Endothelial cell of umbilical vein (primary cell): ENCODE data around the gene EPB41L2. TPM values are rescaled to one million over a fixed set of nuclear protein-coding genes. Genes with fewer than 3 reads are reported as not detected.
A peak's percentile ranks its signal among the peaks of the same experiment; 100 is the strongest.

Experiments used
- Bru-seq: library from RNA; stranded (reverse); fragments of 400-500 nt; gene quantifications from one replicate; lab custom pipeline; 2021; lab: Mats Ljungman, UMichigan
- BruChase-seq, 2 experiments: library from RNA; stranded (reverse); fragments of 400-500 nt; gene quantifications; one replicate each; lab custom pipeline; 2021; lab: Mats Ljungman, UMichigan
- BruUV-seq: library from RNA; stranded (reverse); fragments of 400-500 nt; replicated peaks from 2 replicates; lab custom pipeline; 2021; lab: Mats Ljungman, UMichigan
- CTCF ChIA-PET: fragments of 300-600, 350-600 bp; sonication (Branson Sonifier 250); formaldehyde crosslinking; loops from one replicate; lab custom pipeline; 2021; ENCODE audit warnings: antibody characterized with exemption, inconsistent platforms; lab: Charles Lee
- POLR2A ChIA-PET: fragments of 300-600, 350-600 bp; sonication (Branson Sonifier 250); formaldehyde crosslinking; loops from one replicate; lab custom pipeline; 2021; ENCODE audit warnings: antibody characterized with exemption, inconsistent platforms; lab: Charles Lee
- DNase-seq: peaks from one replicate; pipeline ENCODE4 v3.0.0-alpha.2; 2011; ENCODE audit warnings: low read depth, low spot score
- FAIRE-seq: peaks from 2 replicates; lab custom pipeline; 2011; peaks lifted over from hg19 to GRCh38; lab: Jason Lieb, UNC
- H2AFZ ChIP-seq: 2 replicates; pipeline ENCODE4 v1.6.0; 2012; ENCODE audit warnings: low read depth, low read length, control low read depth, inconsistent platforms
- H3K27ac ChIP-seq: 2 replicates; pipeline ENCODE4 v1.5.1; 2011; ENCODE audit warnings: low read depth, mild to moderate bottlenecking, control low read depth, low read length, moderate library complexity; ENCODE audit not compliant: insufficient read depth
- H3K27me3 ChIP-seq, 2 experiments: 2 replicates each; pipeline versions ENCODE4 v1.6.0 to v1.6.1; 2011; ENCODE audit warnings: low read length in 2 of 2, mixed read lengths in 1 of 2; ENCODE audit not compliant: control insufficient read depth in 2 of 2, insufficient read depth in 2 of 2
- H3K36me3 ChIP-seq, 2 experiments: 2 replicates in 1 of 2; 3 replicates in 1 of 2; pipeline ENCODE4 v1.5.1; 2011; ENCODE audit warnings: low read length in 2 of 2, mild to moderate bottlenecking in 1 of 2, moderate library complexity in 1 of 2; ENCODE audit not compliant: control insufficient read depth in 2 of 2, insufficient read depth in 2 of 2; ENCODE audit errors: extremely low read depth in 1 of 2
- H3K4me1 ChIP-seq: 3 replicates; pipeline ENCODE4 v1.5.1; 2011; ENCODE audit warnings: mild to moderate bottlenecking, low read length; ENCODE audit not compliant: control insufficient read depth, insufficient read depth; ENCODE audit errors: extremely low read depth
- H3K4me2 ChIP-seq: 2 replicates; pipeline ENCODE4 v1.6.1; 2011; ENCODE audit warnings: low read length, control low read depth, mixed read lengths; ENCODE audit not compliant: insufficient read depth
- H3K4me3 ChIP-seq, 3 experiments: fragments of 200-600 bp in 1 of 3; sonication (generic), shearing (Covaris generic) in 1 of 3; replicated peaks in 1 of 3; 2 replicates each; pipeline ENCODE4 v1.5.1; 2011 to 2016; ENCODE audit warnings: control low read depth in 3 of 3, low read length in 3 of 3, mild to moderate bottlenecking in 2 of 3, inconsistent platforms in 1 of 3, low read depth in 1 of 3, moderate library complexity in 1 of 3; ENCODE audit not compliant: insufficient read depth in 1 of 3
- H3K79me2 ChIP-seq: 2 replicates; pipeline ENCODE4 v1.6.0; 2012; ENCODE audit warnings: low read length, inconsistent platforms; ENCODE audit not compliant: control insufficient read depth, insufficient read depth
- H3K9ac ChIP-seq: replicated peaks from 2 replicates; pipeline ENCODE3; 2011; ENCODE audit warnings: low read length, control low read depth; ENCODE audit not compliant: insufficient read depth; ENCODE audit errors: extremely low read depth
- H3K9me1 ChIP-seq: replicated peaks from 3 replicates; pipeline ENCODE4 v1.6.0; 2011; ENCODE audit warnings: mild to moderate bottlenecking, low read length; ENCODE audit not compliant: control insufficient read depth, insufficient read depth; ENCODE audit errors: extremely low read depth
- H3K9me3 ChIP-seq: replicated peaks from 2 replicates; pipeline ENCODE4 v1.5.1; 2012; ENCODE audit warnings: low read length, inconsistent platforms; ENCODE audit not compliant: control insufficient read depth, insufficient read depth
- H4K20me1 ChIP-seq: replicated peaks from 2 replicates; pipeline ENCODE3; 2011; ENCODE audit warnings: mild to moderate bottlenecking, low read length; ENCODE audit not compliant: control insufficient read depth, insufficient read depth; ENCODE audit errors: extremely low read depth
- CTCF ChIP-seq, 2 donors: IDR thresholded peaks; 1 replicate in 1 of 2; 2 replicates in 1 of 2; pipeline ENCODE4 v1.5.1; 2011; ENCODE audit warnings: low read length in 2 of 2, mild to moderate bottlenecking in 2 of 2, moderate library complexity in 2 of 2, control low read depth in 1 of 2, inconsistent platforms in 1 of 2, low read depth in 1 of 2; ENCODE audit not compliant: insufficient read depth in 1 of 2; ENCODE audit errors: extremely low read depth in 1 of 2
- FOS ChIP-seq: IDR thresholded peaks from 2 replicates; pipeline ENCODE4 v1.6.1; 2011; ENCODE audit warnings: mild to moderate bottlenecking, low read length, moderate library complexity, borderline replicate concordance; ENCODE audit not compliant: insufficient read depth
- GATA2 ChIP-seq: IDR thresholded peaks from 2 replicates; pipeline ENCODE4 v1.7.0; 2011; ENCODE audit warnings: low read depth, mild to moderate bottlenecking, moderate library complexity, mixed read lengths, low read length; ENCODE audit not compliant: insufficient read length, insufficient read depth
- JUN ChIP-seq: IDR thresholded peaks from 2 replicates; pipeline ENCODE4 v1.6.1; 2011; ENCODE audit warnings: borderline replicate concordance, low read depth; ENCODE audit not compliant: insufficient read length, insufficient read depth
- MYC ChIP-seq: IDR thresholded peaks from one replicate; pipeline ENCODE4 v1.6.1; 2011; ENCODE audit warnings: mild to moderate bottlenecking, low read depth, low read length
- POLR2A ChIP-seq: IDR thresholded peaks from 2 replicates; pipeline ENCODE4 v1.6.1; 2012; ENCODE audit warnings: low read depth, mild to moderate bottlenecking, control low read depth, low read length
- POLR2AphosphoS5 ChIP-seq: IDR thresholded peaks from 2 replicates; pipeline ENCODE4 v1.6.1; 2012; ENCODE audit warnings: low read depth, mild to moderate bottlenecking, control low read depth, low read length, moderate library complexity; ENCODE audit not compliant: insufficient read depth
- dilution Hi-C: fragments of 300-500 bp; cut with MboI; formaldehyde crosslinking; loops from one replicate; pipeline ENCODE4 v1.15.0; 2019; ENCODE audit warnings: low sequenced_read_pairs; ENCODE audit not compliant: extremely low pct_ligation_motif_present
- intact Hi-C: fragments of 100-400 bp; cut with micrococcal nuclease; formaldehyde crosslinking; loops from one replicate; pipeline ENCODE4 v1.10.0; 2022
- long read RNA-seq: library from polyadenylated mRNA; stranded (forward); transcript quantifications from one replicate; pipeline ENCODE4 v2.0.0, GENCODE V29; 2021
- polyA minus RNA-seq, 3 experiments: library from RNA; depleted of rRNA, polyadenylated mRNA; stranded (reverse); fragments of >200 nt; gene quantifications; 1 replicate in 1 of 3; 2 replicates in 2 of 3; pipeline ENCODE4 v1.2.3, GENCODE V29; 2011
- polyA plus RNA-seq, 4 experiments: library from polyadenylated mRNA; depleted of rRNA in 3 of 4; stranded (reverse) in 3 of 4; unstranded in 1 of 4; fragments of >200 nt; gene quantifications; 2 replicates each; pipeline versions ENCODE4 v1.2.1 to v1.2.3, GENCODE V29; 2011 to 2012; ENCODE audit warnings: missing spikeins in 1 of 4
- total RNA-seq: library from RNA; stranded (reverse); gene quantifications from 2 replicates; pipeline ENCODE4 v1.2.3, GENCODE V29; 2021
- TF ChIP-seq, protein P1 (sequence below): IDR thresholded peaks from 2 replicates; pipeline ENCODE4 v1.6.1; 2011; ENCODE audit not compliant: insufficient read depth, insufficient read length

EPB41L2 gene
- total RNA-seq = 84.8 and 87.7 TPM in 2 replicates
- 19.2 and 26.5 TPM in 2 replicates for polyA plus RNA-seq
- polyA plus RNA-seq (2011; cell fraction: cytosol; rRNA removed) = 34.7 and 35.5 TPM in 2 replicates
- 191 and 235 TPM in 2 replicates for polyA plus RNA-seq (2011; cell fraction: nucleus; rRNA removed)
- polyA plus RNA-seq (2012) = 57.9 and 112 TPM in 2 replicates
- 98.9 and 116 TPM in 2 replicates for polyA minus RNA-seq
- 12.1 TPM for polyA minus RNA-seq (2011; cell fraction: cytosol; rRNA and poly(A)+ RNA removed)
- polyA minus RNA-seq (2011; cell fraction: nucleus; rRNA and poly(A)+ RNA removed) = 144 and 216 TPM in 2 replicates
- Bru-seq, nascent RNA = percentile 77 among the genes with signal in this experiment
- percentile 66 among the genes with signal in this experiment for BruChase-seq, experiment 1, labeled RNA remaining after a 6-hour chase
- percentile 69 among the genes with signal in this experiment for BruChase-seq, experiment 2, labeled RNA remaining after a 2-hour chase
- long read RNA-seq, full-length matches to known transcripts = 6 of 37 reads
- long read RNA-seq, partial matches to known transcripts = 9 of 37 reads
- long read RNA-seq, other reads (novel, unspliced or antisense) = 22 of 37 reads

GRCh38 chr6:131063028-131063763 lies at the start of gene EPB41L2:
Gene EPB41L2 (minus strand): TSS chr6:131063245. CDS start chr6:130956485, 106,760 bp downstream.
- H3K27me3 ChIP-seq = no peaks in the 10 kb centered on the region
- H3K27ac ChIP-seq = peak within 1 kb of the TSS; percentile 90
- DNase-seq (peak; percentile 91), FAIRE-seq (peak; percentile 87)
- peak; percentile 60 for TF ChIP-seq POLR2A
- no peak for TF ChIP-seq FOS
- TF ChIP-seq MYC = no peak
- peak in 1 of 2 donors; percentile 19 for TF ChIP-seq CTCF (IDR thresholded peaks at IDR 0.05; ENCODE audit: extremely low read depth in 1 of 2, insufficient read depth in 1 of 2, low read depth in 1 of 2, low read length in 2 of 2)
- TF ChIP-seq, protein P1, sequence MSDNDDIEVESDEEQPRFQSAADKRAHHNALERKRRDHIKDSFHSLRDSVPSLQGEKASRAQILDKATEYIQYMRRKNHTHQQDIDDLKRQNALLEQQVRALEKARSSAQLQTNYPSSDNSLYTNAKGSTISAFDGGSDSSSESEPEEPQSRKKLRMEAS = no peak
- TF ChIP-seq POLR2AphosphoS5 = peak; percentile 58
- TF ChIP-seq GATA2 = peak; percentile 25
- TF ChIP-seq JUN = no peak
- ChIA-PET CTCF (interaction anchor here (0.7 to 4.0 kb wide), 11 partner anchors 12 to 191 kb away, joined by 3 to 22 read pairs (median 3); no protein-coding TSS in a partner anchor), POLR2A (interaction anchor here (0.9 to 1.0 kb wide), 2 partner anchors 39 to 49 kb away, joined by 4 read pairs; no protein-coding TSS in a partner anchor)
- H3K9me3 ChIP-seq = no peaks in the 10 kb centered on the region
- no peaks in the 10 kb centered on the region for H3K9me1 ChIP-seq
- peaks cover 10% of the 10 kb centered on the region for H3K4me1 ChIP-seq
- no peaks in the 10 kb centered on the region for H3K36me3 ChIP-seq
- peak within 1 kb of the TSS; percentile 83 to 96 (median 89) for H3K4me3 ChIP-seq
- intact Hi-C loops = loop anchor here (1.0 to 2.0 kb wide), 8 partner anchors 44 to 1572 kb away; no protein-coding TSS in a partner anchor
- H3K4me2 ChIP-seq = peak within 1 kb of the TSS; percentile 98
- dilution Hi-C loops = no loop called here
- no TSS peak for BruUV-seq
- H4K20me1 ChIP-seq = no peaks in the 10 kb centered on the region
- H2AFZ ChIP-seq = peak within 1 kb of the TSS; percentile 97
- H3K9ac ChIP-seq = peak within 1 kb of the TSS; percentile 54
- peaks cover 41% of the 10 kb centered on the region for H3K79me2 ChIP-seq
